H1 (cell line): Measurements from ENCODE around the gene UTS2R. TPM values are rescaled to one million over a fixed set of nuclear protein-coding genes. Genes with fewer than 3 reads are reported as not detected.
A peak's percentile ranks its signal among the peaks of the same experiment; 100 is the strongest.

ENCODE experiments used
- CTCF ChIA-PET: fragments of 300-600 bp; sonication (Branson Sonifier 250); formaldehyde crosslinking; loops from one replicate; lab custom pipeline; 2021; ENCODE audit not compliant: partially characterized antibody; lab: Charles Lee
- POLR2A ChIA-PET: fragments of 300-600 bp; sonication (Branson Sonifier 250); formaldehyde crosslinking; loops from one replicate; lab custom pipeline; 2021; ENCODE audit warnings: inconsistent platforms; ENCODE audit not compliant: partially characterized antibody; lab: Charles Lee
- DNase-seq, 2 experiments: peaks; one replicate each; pipeline versions ENCODE4 v3.0.0 to v3.0.0-alpha.2; 2010 to 2022; ENCODE audit warnings: low spot score in 2 of 2, low read depth in 1 of 2, mixed read lengths in 1 of 2
- FAIRE-seq: peaks from 2 replicates; lab custom pipeline; 2011; peaks lifted over from hg19 to GRCh38; lab: Jason Lieb, UNC
- H2AFZ ChIP-seq: 2 replicates; pipeline ENCODE4 v1.8.1; 2012; ENCODE audit warnings: low read length, inconsistent platforms
- H2AK5ac ChIP-seq: 2 replicates; pipeline ENCODE4 v1.6.1; 2013; ENCODE audit warnings: low read depth, low read length
- H2BK120ac ChIP-seq: replicated peaks from 2 replicates; pipeline ENCODE3; 2013; ENCODE audit warnings: low read depth, low read length, inconsistent platforms
- H2BK12ac ChIP-seq: 2 replicates; pipeline ENCODE4 v1.6.1; 2013; ENCODE audit warnings: low read depth, low read length
- H2BK15ac ChIP-seq: 2 replicates; pipeline ENCODE4 v1.6.1; 2013; ENCODE audit warnings: low read length
- H2BK20ac ChIP-seq: 2 replicates; pipeline ENCODE4 v1.6.1; 2013; ENCODE audit warnings: low read length
- H2BK5ac ChIP-seq: 2 replicates; pipeline ENCODE4 v1.6.1; 2013; ENCODE audit warnings: low read depth, low read length
- H3K14ac ChIP-seq: 2 replicates; pipeline ENCODE4 v1.6.1; 2013; ENCODE audit warnings: inconsistent platforms; ENCODE audit not compliant: insufficient read length
- H3K18ac ChIP-seq: 2 replicates; pipeline ENCODE4 v1.6.1; 2013; ENCODE audit warnings: low read length; ENCODE audit errors: extremely low read depth
- H3K23ac ChIP-seq: 2 replicates; pipeline ENCODE4 v1.6.1; 2013; ENCODE audit warnings: inconsistent platforms; ENCODE audit not compliant: insufficient read length
- H3K23me2 ChIP-seq: 2 replicates; pipeline ENCODE4 v1.6.1; 2013; ENCODE audit warnings: low read depth, low read length
- H3K27ac ChIP-seq: 2 replicates; pipeline ENCODE4 v1.6.1; 2011; ENCODE audit warnings: low read depth, low read length, inconsistent platforms
- H3K27me3 ChIP-seq, 4 experiments: replicated peaks in 1 of 4; 1 replicate in 1 of 4; 2 replicates in 3 of 4; pipeline versions ENCODE4 v1.6.1 to v1.8.1; 2011 to 2013; ENCODE audit warnings: low read length in 3 of 4, mild to moderate bottlenecking in 3 of 4, inconsistent platforms in 2 of 4, mixed read lengths in 2 of 4, moderate library complexity in 1 of 4; ENCODE audit not compliant: control insufficient read depth in 3 of 4, insufficient read depth in 3 of 4; ENCODE audit errors: extremely low read depth in 1 of 4
- H3K36me3 ChIP-seq, 4 experiments: 2 replicates each; pipeline versions ENCODE4 v1.6.1 to v1.8.1; 2011 to 2013; ENCODE audit warnings: mild to moderate bottlenecking in 4 of 4, low read length in 3 of 4, moderate library complexity in 2 of 4, control low read depth in 1 of 4, inconsistent platforms in 1 of 4; ENCODE audit not compliant: insufficient read depth in 4 of 4, control insufficient read depth in 2 of 4
- H3K4ac ChIP-seq: replicated peaks from 2 replicates; pipeline ENCODE3; 2013; ENCODE audit warnings: low read length, low read depth, mixed read lengths, inconsistent platforms; ENCODE audit not compliant: insufficient read length
- H3K4me1 ChIP-seq, 4 experiments: replicated peaks in 1 of 4; 1 replicate in 1 of 4; 2 replicates in 3 of 4; pipeline versions ENCODE4 v1.6.1 to v1.8.1; 2011 to 2013; ENCODE audit warnings: low read length in 3 of 4, inconsistent platforms in 2 of 4, mixed read lengths in 1 of 4; ENCODE audit not compliant: insufficient read depth in 4 of 4, control insufficient read depth in 3 of 4
- H3K4me2 ChIP-seq, 2 experiments: 2 replicates each; pipeline versions ENCODE4 v1.6.1 to v1.8.1; 2011 to 2013; ENCODE audit warnings: low read depth in 2 of 2, low read length in 2 of 2, control low read depth in 1 of 2, inconsistent platforms in 1 of 2, mild to moderate bottlenecking in 1 of 2; ENCODE audit not compliant: insufficient read depth in 1 of 2
- H3K4me3 ChIP-seq, 4 experiments: fragments of 200-600, 300-600 bp in 1 of 4; sonication (generic), shearing (Covaris generic), sonication (Bioruptor Twin) in 1 of 4; 2 replicates each; pipeline versions ENCODE4 v1.5.1 to v1.8.1; 2011 to 2016; ENCODE audit warnings: low read length in 4 of 4, low read depth in 3 of 4, control low read depth in 2 of 4, inconsistent platforms in 2 of 4, mild to moderate bottlenecking in 2 of 4, mixed read lengths in 1 of 4, moderate library complexity in 1 of 4; ENCODE audit not compliant: insufficient read depth in 2 of 4; ENCODE audit errors: extremely low read depth in 1 of 4
- H3K56ac ChIP-seq: replicated peaks from 2 replicates; pipeline ENCODE3; 2013; ENCODE audit warnings: low read depth, mild to moderate bottlenecking, mixed read lengths, low read length, inconsistent platforms; ENCODE audit not compliant: insufficient read length
- H3K79me1 ChIP-seq: 2 replicates; pipeline ENCODE4 v1.6.1; 2013; ENCODE audit warnings: low read depth, low read length, control low read depth
- H3K79me2 ChIP-seq, 2 experiments: 2 replicates each; pipeline versions ENCODE4 v1.6.1 to v1.8.1; 2012 to 2013; ENCODE audit warnings: low read length in 2 of 2, mild to moderate bottlenecking in 2 of 2, inconsistent platforms in 1 of 2; ENCODE audit not compliant: insufficient read depth in 2 of 2, control insufficient read depth in 1 of 2
- H3K9ac ChIP-seq, 4 experiments: replicated peaks in 1 of 4; 1 replicate in 1 of 4; 2 replicates in 3 of 4; pipeline versions ENCODE4 v1.6.1 to v1.8.1; 2011 to 2013; ENCODE audit warnings: low read depth in 3 of 4, low read length in 3 of 4, control low read depth in 2 of 4, mild to moderate bottlenecking in 2 of 4, moderate library complexity in 2 of 4, inconsistent platforms in 1 of 4; ENCODE audit errors: extremely low read depth in 1 of 4
- H3K9me3 ChIP-seq, 2 experiments: 2 replicates each; pipeline versions ENCODE4 v1.6.1 to v1.8.1; 2012 to 2013; ENCODE audit warnings: mild to moderate bottlenecking in 2 of 2, moderate library complexity in 2 of 2, control low read depth in 1 of 2, inconsistent platforms in 1 of 2, low read depth in 1 of 2, low read length in 1 of 2, mixed read lengths in 1 of 2; ENCODE audit not compliant: insufficient read depth in 2 of 2
- H4K20me1 ChIP-seq, 2 experiments: replicated peaks in 1 of 2; 2 replicates each; pipeline versions ENCODE3 to v1.8.1; 2011 to 2013; ENCODE audit warnings: inconsistent platforms in 2 of 2, low read length in 2 of 2, mild to moderate bottlenecking in 1 of 2; ENCODE audit not compliant: insufficient read depth in 2 of 2, control insufficient read depth in 1 of 2
- H4K5ac ChIP-seq: 2 replicates; pipeline ENCODE4 v1.6.1; 2013; ENCODE audit warnings: low read length, low read depth, mixed read lengths, inconsistent platforms; ENCODE audit not compliant: insufficient read length
- H4K8ac ChIP-seq: 2 replicates; pipeline ENCODE4 v1.8.0; 2013; ENCODE audit warnings: mild to moderate bottlenecking, moderate library complexity, low read length, inconsistent platforms; ENCODE audit not compliant: insufficient read depth; ENCODE audit errors: extremely low read depth
- H4K91ac ChIP-seq: replicated peaks from 2 replicates; pipeline ENCODE3; 2013; ENCODE audit warnings: low read length, mixed read lengths, inconsistent platforms; ENCODE audit not compliant: insufficient read length
- BACH1 ChIP-seq: IDR thresholded peaks from 2 replicates; pipeline ENCODE4 v1.6.1; 2012; ENCODE audit warnings: low read length, improper control_type of control experiment
- CREB1 ChIP-seq: IDR thresholded peaks from 2 replicates; pipeline ENCODE4 v1.6.1; 2012; ENCODE audit warnings: inconsistent platforms
- CTBP2 ChIP-seq: IDR thresholded peaks from 2 replicates; pipeline ENCODE4 v1.7.0; 2011; ENCODE audit warnings: borderline replicate concordance, mild to moderate bottlenecking, moderate library complexity, mixed read lengths, low read length; ENCODE audit not compliant: insufficient read depth, insufficient read length
- CTCF ChIP-seq, 3 experiments: IDR thresholded peaks; 1 replicate in 2 of 3; 2 replicates in 1 of 3; pipeline versions ENCODE4 v1.5.1 to v1.6.1; 2011; ENCODE audit warnings: low read length in 3 of 3, mild to moderate bottlenecking in 3 of 3, inconsistent platforms in 2 of 3, low read depth in 1 of 3, moderate library complexity in 1 of 3; ENCODE audit not compliant: insufficient read depth in 1 of 3; ENCODE audit errors: control extremely low read depth in 1 of 3
- EGR1 ChIP-seq: IDR thresholded peaks from 2 replicates; pipeline ENCODE4 v1.6.1; 2011; ENCODE audit warnings: low read depth, low read length, borderline replicate concordance
- EZH2 ChIP-seq: fragments of 200-600 bp; sonication (generic); IDR thresholded peaks from 2 replicates; pipeline ENCODE4 v1.7.1; 2012; ENCODE audit warnings: low read depth, mild to moderate bottlenecking, moderate library complexity, low read length, inconsistent platforms; ENCODE audit not compliant: severe bottlenecking
- HDAC6 ChIP-seq: IDR thresholded peaks from one replicate; pipeline ENCODE4 v1.7.1; 2012; ENCODE audit warnings: low read depth, mild to moderate bottlenecking, inconsistent platforms, low read length, moderate library complexity
- RAD21 ChIP-seq, 2 experiments: IDR thresholded peaks in 1 of 2; conservative IDR thresholded peaks in 1 of 2; 2 replicates each; pipeline ENCODE4 v1.6.1; 2011; ENCODE audit warnings: low read depth in 2 of 2, low read length in 2 of 2, improper control_type of control experiment in 1 of 2, inconsistent platforms in 1 of 2, mild to moderate bottlenecking in 1 of 2, moderate library complexity in 1 of 2
- SIN3A ChIP-seq, 2 experiments: IDR thresholded peaks in 1 of 2; conservative IDR thresholded peaks in 1 of 2; 2 replicates each; pipeline ENCODE4 v1.6.1; 2011 to 2012; ENCODE audit warnings: low read length in 2 of 2, improper control_type of control experiment in 1 of 2, low read depth in 1 of 2, mild to moderate bottlenecking in 1 of 2
- WGBS, 2 experiments: shearing (Covaris generic) in 1 of 2; methylation state at CpG; one replicate each; pipeline versions ENCODE4 v1.1.6 to v1.1.7; 2013 to 2015; ENCODE audit warnings: low lambda C conversion rate in 2 of 2, mixed read lengths in 2 of 2, inconsistent platforms in 1 of 2, low coverage in 1 of 2, missing lambda C conversion rate in 1 of 2; ENCODE audit not compliant: insufficient replicate concordance in 2 of 2, insufficient coverage in 1 of 2, insufficient read length in 1 of 2; ENCODE audit errors: extremely low coverage in 1 of 2, missing lambda C conversion rate in 1 of 2; 5-methylcytosine and 5-hydroxymethylcytosine counted together
- polyA plus RNA-seq, 7 experiments: library from polyadenylated mRNA; depleted of rRNA in 3 of 7; stranded (reverse) in 5 of 7; unstranded in 2 of 7; fragments of >200 nt in 5 of 7; fragments of 200-250 nt in 2 of 7; gene quantifications; 1 replicate in 5 of 7; 2 replicates in 1 of 7; 4 replicates in 1 of 7; pipeline versions ENCODE4 v1.2.1 to v1.2.3, GENCODE V29; 2011 to 2013; ENCODE audit warnings: missing spikeins in 2 of 7, mixed read lengths in 2 of 7
- total RNA-seq: library from RNA; stranded (reverse); fragmentation: NEBNext Ultra II Directional; extraction: Animal tissue kit (Norgen Biotek cat#: 25700); gene quantifications from 2 replicates; pipeline ENCODE4 v1.2.1, GENCODE V29; 2021
- TF ChIP-seq, protein P1 (sequence below): IDR thresholded peaks from 2 replicates; pipeline ENCODE4 v1.6.1; 2012; ENCODE audit warnings: inconsistent platforms

UTS2R gene
- total and polyA plus RNA-seq, 2 of the 8 experiments (the other 6 are each of a cell fraction or from before 2014, with no cell fraction given), result 0.27 TPM; not detected in 1

DNA sequence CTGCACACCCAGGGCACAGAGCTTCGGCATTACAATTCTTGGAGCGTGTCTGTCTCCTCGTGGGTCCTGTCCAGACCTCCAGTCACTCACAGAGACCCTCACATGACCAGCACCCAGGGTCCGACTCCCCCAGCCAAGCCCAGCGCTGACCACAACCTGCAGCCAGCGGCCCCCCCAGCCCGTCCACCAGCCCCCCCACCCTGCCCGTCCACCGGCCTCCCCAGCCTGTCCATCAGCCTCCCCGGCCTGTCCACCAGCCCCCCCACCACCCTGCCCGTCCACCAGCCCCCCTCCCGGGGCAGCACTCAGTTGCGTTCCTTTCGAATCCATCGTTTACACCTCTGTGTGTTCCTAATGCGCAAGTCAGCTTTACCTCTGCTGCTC is 43.8 kb upstream of the UTS2R start:
- H2BK120ac ChIP-seq, result no peak overlapping the region
- no peak overlapping the region for H4K91ac ChIP-seq
- H3K9me3 ChIP-seq, result no peaks in the 10 kb centered on the region
- H3K56ac ChIP-seq, result no peak overlapping the region
- no peaks in the 10 kb centered on the region for H3K79me1 ChIP-seq
- H2AK5ac ChIP-seq, result no peak overlapping the region
- no peak overlapping the region for H3K23ac ChIP-seq
- H3K9ac ChIP-seq, result no peak overlapping the region
- ChIA-PET CTCF (interaction anchor here (0.9 to 1.8 kb wide), 3 partner anchors 11 to 66 kb away, joined by 3 to 4 read pairs (median 4); no protein-coding TSS in a partner anchor), POLR2A (no interaction called here)
- no peak overlapping the region for H3K27ac ChIP-seq
- H4K5ac ChIP-seq, result no peak overlapping the region
- H3K14ac ChIP-seq, result no peak overlapping the region
- H2BK12ac ChIP-seq, result peak overlapping the region; percentile 44; the same call in 1 of the 2 replicates
- no peak overlapping the region for H2BK20ac ChIP-seq
- no peak overlapping the region for H3K4ac ChIP-seq
- no peaks in the 10 kb centered on the region for H3K36me3 ChIP-seq
- H3K4me1 ChIP-seq, result peaks cover 0 to 21% (median 17%) of the 10 kb centered on the region in 4 experiments; a peak in 6 of 7 replicates
- peaks cover 8 to 23% (median 20%) of the 10 kb centered on the region in 4 experiments for H3K27me3 ChIP-seq
- no peak overlapping the region for H2AFZ ChIP-seq
- FAIRE-seq (no peak), DNase-seq (no peak)
- peak overlapping the region; percentile 21 to 33; a peak in 2 of 4 replicates for H3K4me2 ChIP-seq
- no peaks in the 10 kb centered on the region; the same call in 1 of the 2 replicates for H3K23me2 ChIP-seq
- H3K18ac ChIP-seq, result no peak overlapping the region
- no peak overlapping the region for H2BK15ac ChIP-seq
- WGBS, 2 experiments, result 62% methylated on average over 5 of the region's 16 CpGs; no CpG with 5 or more reads in 1 of the 2 experiments
- no peaks in the 10 kb centered on the region for H3K79me2 ChIP-seq
- no peak overlapping the region for H2BK5ac ChIP-seq
- no peak overlapping the region for H3K4me3 ChIP-seq
- H4K8ac ChIP-seq, result no peak overlapping the region
- peaks cover 0 to 3% of the 10 kb centered on the region in 2 experiments for H4K20me1 ChIP-seq
- TF ChIP-seq BACH1, result no peak
- no peak for TF ChIP-seq SIN3A (conservative IDR thresholded peaks at IDR 0.05 in 1 of 2, IDR thresholded peaks at IDR 0.05 in 1 of 2; ENCODE audit: low read depth in 1 of 2, low read length in 2 of 2)
- TF ChIP-seq, protein P1, sequence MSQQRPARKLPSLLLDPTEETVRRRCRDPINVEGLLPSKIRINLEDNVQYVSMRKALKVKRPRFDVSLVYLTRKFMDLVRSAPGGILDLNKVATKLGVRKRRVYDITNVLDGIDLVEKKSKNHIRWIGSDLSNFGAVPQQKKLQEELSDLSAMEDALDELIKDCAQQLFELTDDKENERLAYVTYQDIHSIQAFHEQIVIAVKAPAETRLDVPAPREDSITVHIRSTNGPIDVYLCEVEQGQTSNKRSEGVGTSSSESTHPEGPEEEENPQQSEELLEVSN, result no peak
- TF ChIP-seq EZH2, result no peak
- TF ChIP-seq HDAC6, result no peak
- no peak for TF ChIP-seq EGR1
- TF ChIP-seq RAD21 (IDR thresholded peaks at IDR 0.05 in 1 of 2, conservative IDR thresholded peaks at IDR 0.05 in 1 of 2; ENCODE audit: low read depth in 2 of 2, low read length in 2 of 2), result no peak
- no peak for TF ChIP-seq CTBP2
- TF ChIP-seq CREB1, result no peak
- TF ChIP-seq CTCF (IDR thresholded peaks at IDR 0.05; ENCODE audit: control extremely low read depth in 1 of 3, insufficient read depth in 1 of 3, low read depth in 1 of 3, low read length in 3 of 3), result no peak
